BE2C (cell line): ENCODE results near the gene HIVEP2.

ENCODE experiments used
- DNase-seq: peaks from one replicate; pipeline ENCODE4 v3.0.0-alpha.2; 2020
- H3K27me3 ChIP-seq: fragments of 250-450 bp; sonication (Bioruptor Pico); 2 replicates; pipeline ENCODE4 v1.5.1; 2020; ENCODE audit warnings: mild to moderate bottlenecking
- H3K36me3 ChIP-seq: fragments of 250-450 bp; sonication (Bioruptor Pico); 2 replicates; pipeline ENCODE4 v1.5.1; 2020; ENCODE audit warnings: mild to moderate bottlenecking
- H3K4me1 ChIP-seq: fragments of 250-450 bp; sonication (Bioruptor Pico); 2 replicates; pipeline ENCODE4 v1.5.1; 2020
- H3K4me3 ChIP-seq: 2 replicates; pipeline ENCODE4 v1.5.1; 2011; ENCODE audit warnings: low read depth, low read length
- H3K9me3 ChIP-seq: fragments of 250-450 bp; sonication (Bioruptor Pico); 2 replicates; pipeline ENCODE4 v1.5.1; 2020
- TF ChIP-seq, protein P1 (sequence below): IDR thresholded peaks from 2 replicates; pipeline ENCODE4 v1.5.1; 2012; ENCODE audit warnings: mild to moderate bottlenecking, low read depth, low read length

Gene HIVEP2

DNA sequence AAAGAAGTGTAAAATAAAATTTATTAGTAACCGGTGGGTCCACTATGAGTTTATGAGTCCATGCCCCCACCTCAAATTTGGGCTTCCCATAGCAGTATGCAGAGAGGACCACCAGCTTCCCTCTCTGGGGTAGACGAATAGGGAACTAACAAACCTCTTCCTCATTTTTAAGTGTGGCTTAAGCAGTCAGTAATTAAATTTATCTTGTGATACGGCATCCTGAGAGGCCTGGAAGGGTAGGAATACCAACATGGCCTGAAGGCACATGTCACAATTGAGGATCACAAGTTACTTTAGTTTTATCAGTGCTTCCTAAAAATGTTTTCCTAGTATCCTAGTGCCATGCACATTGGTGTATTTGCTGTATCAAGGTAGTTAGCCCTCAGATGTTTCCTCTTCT is 239.9 kb downstream of the HIVEP2 start:
- TF ChIP-seq, protein P1, sequence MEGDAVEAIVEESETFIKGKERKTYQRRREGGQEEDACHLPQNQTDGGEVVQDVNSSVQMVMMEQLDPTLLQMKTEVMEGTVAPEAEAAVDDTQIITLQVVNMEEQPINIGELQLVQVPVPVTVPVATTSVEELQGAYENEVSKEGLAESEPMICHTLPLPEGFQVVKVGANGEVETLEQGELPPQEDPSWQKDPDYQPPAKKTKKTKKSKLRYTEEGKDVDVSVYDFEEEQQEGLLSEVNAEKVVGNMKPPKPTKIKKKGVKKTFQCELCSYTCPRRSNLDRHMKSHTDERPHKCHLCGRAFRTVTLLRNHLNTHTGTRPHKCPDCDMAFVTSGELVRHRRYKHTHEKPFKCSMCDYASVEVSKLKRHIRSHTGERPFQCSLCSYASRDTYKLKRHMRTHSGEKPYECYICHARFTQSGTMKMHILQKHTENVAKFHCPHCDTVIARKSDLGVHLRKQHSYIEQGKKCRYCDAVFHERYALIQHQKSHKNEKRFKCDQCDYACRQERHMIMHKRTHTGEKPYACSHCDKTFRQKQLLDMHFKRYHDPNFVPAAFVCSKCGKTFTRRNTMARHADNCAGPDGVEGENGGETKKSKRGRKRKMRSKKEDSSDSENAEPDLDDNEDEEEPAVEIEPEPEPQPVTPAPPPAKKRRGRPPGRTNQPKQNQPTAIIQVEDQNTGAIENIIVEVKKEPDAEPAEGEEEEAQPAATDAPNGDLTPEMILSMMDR: no peak
- no peak for DNase-seq
- Histone ChIP-seq H3K4me3 (no peak overlapping the region), H3K36me3 (no peaks in the 10 kb centered on the region), H3K9me3 (no peaks in the 10 kb centered on the region), H3K27me3 (no peaks in the 10 kb centered on the region), H3K4me1 (peaks cover 10% of the 10 kb centered on the region)

DNA sequence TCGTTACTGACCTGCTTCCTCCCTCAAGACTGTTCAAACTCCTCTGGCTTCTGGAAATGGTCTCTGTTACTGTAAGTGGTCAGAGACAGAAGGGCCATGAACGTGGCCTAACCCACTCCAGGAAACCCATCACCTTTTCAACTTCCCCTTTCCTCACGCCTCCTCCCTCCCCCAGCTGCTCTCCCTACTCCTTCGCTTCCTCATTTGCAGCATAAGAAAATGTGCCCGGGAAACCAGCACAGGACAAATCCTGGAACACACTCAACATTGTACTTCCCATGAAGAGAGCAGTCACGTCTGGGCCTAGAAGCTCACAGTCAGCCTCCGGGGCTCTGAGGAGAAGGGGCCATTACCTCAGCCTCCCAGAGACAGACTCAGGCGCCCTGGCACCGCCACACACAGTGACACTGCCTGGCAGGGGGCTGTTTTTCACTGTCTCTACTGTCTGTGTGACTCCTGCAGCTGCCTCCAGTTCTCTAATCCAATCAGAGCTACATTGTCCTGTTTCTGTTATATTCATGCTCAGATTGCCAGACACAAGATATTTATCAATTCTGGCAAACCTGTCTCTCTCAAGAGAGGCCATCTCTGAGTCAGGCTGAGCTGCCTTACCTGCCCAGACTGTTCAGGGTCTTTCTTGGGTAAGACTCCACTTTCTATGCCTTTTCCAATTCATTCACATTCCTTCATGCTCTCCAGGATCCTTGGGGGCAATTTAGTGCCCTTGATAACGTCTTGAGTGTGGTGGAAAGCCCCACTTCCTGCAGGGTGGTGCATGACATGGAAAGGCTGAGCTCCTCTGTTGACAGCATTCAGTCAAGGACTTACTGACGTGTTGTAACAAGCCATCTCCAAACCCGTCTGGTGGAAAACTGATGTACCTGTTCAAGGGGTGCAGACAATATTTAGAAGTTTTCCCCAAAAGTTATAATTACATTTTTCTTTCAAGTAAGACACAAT is 242.2 kb downstream of the HIVEP2 start:
- peak overlapping the region; percentile 36 for H3K4me3 ChIP-seq
- TF ChIP-seq, protein P1: no peak
- peak; percentile 91 for DNase-seq
- no peaks in the 10 kb centered on the region for H3K36me3 ChIP-seq
- H3K4me1 ChIP-seq: peaks cover 10% of the 10 kb centered on the region
- no peaks in the 10 kb centered on the region for H3K27me3 ChIP-seq
- H3K9me3 ChIP-seq: no peaks in the 10 kb centered on the region
